C4-2B (cell line): ENCODE results near the gene RIMS4.
A peak's percentile ranks its signal among the peaks of the same experiment; 100 is the strongest.

ENCODE experiments used
- H3K27ac ChIP-seq: fragments of 450-650 bp; 2 replicates; pipeline ENCODE4 v1.5.1; 2017
- CTCF ChIP-seq: fragments of 450-650 bp; conservative IDR thresholded peaks from 2 replicates; pipeline ENCODE4 v1.5.1; 2017; ENCODE audit warnings: mild to moderate bottlenecking
- ZFX ChIP-seq: fragments of 450-650 bp; IDR thresholded peaks from 2 replicates; pipeline ENCODE4 v1.6.1; 2017

The RIMS4 gene

GRCh38 chr20:44752099-44752931 is 58.0 kb downstream of the RIMS4 start:
- H3K27ac ChIP-seq, result no peak overlapping the region
- TF ChIP-seq CTCF (no peak), ZFX (no peak)

GRCh38 chr20:44750081-44750805 is 60.1 kb downstream of the RIMS4 start:
- TF ChIP-seq CTCF, result no peak; the same call in 1 of the 2 replicates
- TF ChIP-seq ZFX, result no peak
- H3K27ac ChIP-seq, result no peak overlapping the region

DNA sequence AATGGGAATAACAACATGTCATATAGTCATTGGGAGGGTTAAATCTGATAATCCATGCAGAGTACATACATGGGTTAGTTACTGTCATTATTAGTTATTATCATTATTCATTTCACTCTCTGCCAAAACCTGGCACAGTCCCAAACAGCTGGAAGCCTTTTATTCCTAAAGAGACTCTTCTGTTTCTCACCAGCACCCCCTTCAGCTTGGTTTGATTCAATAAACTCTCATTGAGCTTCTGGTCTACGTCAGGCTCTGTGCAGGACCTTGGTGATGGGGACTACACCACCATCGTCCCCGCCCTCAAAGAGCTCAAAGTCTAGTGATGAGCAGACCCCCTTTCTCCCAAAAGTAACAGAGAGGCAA is 62.4 kb downstream of the RIMS4 start:
- TF ChIP-seq ZFX (no peak), CTCF (no peak)
- H3K27ac ChIP-seq, result no peak overlapping the region

DNA sequence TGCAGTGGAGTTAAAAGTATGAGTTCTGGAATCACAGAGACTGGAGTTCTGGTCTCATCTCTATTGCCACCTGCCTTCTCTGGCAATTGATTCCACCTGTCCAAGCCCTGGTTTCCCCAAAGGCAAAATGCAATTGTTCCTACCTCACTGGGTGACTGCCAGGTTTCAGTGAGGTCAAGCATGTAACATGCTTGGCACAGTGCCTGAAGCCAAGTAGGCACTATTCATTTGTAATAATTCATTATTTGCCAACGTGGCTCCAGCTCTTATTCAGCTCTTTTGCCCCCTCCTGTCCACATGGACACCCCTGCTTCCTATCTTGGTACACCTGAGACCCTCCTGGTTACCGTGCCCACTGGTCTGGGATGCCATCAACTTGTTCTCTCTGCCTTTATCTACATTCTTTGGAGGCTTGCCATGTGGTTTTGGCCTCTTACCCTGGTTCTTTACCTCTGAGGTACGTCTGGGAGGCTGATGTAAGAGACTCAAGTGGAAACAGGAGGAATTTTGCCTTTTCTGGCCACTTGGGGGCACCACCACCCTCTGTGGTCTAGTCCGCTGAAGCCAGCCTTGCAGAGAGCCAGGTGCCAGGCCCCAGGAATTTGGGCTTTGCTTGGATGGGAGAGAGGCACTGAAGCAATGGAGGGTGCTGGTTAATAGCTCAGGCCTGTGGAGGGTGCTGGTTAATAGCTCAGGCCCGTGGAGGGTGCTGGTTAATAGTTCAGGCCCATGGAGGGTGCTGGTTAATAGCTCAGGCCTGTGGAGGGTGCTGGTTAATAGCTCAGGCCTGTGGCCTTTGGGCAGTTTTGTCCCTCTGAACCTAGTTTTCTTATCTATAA is 63.0 kb downstream of the RIMS4 start:
- H3K27ac ChIP-seq, result peak overlapping the region; percentile 4; the same call in 1 of the 2 replicates
- TF ChIP-seq ZFX, result no peak
- peak; percentile 91 for TF ChIP-seq CTCF

- no peak for TF ChIP-seq CTCF
- no peak for TF ChIP-seq ZFX
- H3K27ac ChIP-seq, result peak overlapping the region; percentile 4; the same call in 1 of the 2 replicates
Measured at GRCh38 chr20:44746367-44747165, 63.8 kb downstream of the RIMS4 start.

GRCh38 chr20:44745598-44746366 is 64.6 kb downstream of the RIMS4 start, which contains the start of gene KCNK15:
Gene KCNK15, plus strand, starts transcription at chr20:44745865. Its CDS starts 46 bp downstream, at chr20:44745911.
- no peak for TF ChIP-seq CTCF
- no peak for TF ChIP-seq ZFX
- no peak within 1 kb of the TSS; the same call in 1 of the 2 replicates for H3K27ac ChIP-seq
